Stimulated activated CD8-positive, alpha-beta memory T cell treated with anti-CD3 and anti-CD28 coated beads, Interleukin-4, amount 100 ng/mL, for 48 hours (primary cell): ENCODE results near the gene YY2.
"Not testable (repeated sequence)": the region's sequence is repeated elsewhere in the genome, so short reads cannot be mapped to it uniquely, and the experiment has no call there.

ENCODE experiments used
- DNase-seq: peaks from one replicate; pipeline ENCODE4 v3.0.0-alpha.2; 2020

YY2 gene

DNA sequence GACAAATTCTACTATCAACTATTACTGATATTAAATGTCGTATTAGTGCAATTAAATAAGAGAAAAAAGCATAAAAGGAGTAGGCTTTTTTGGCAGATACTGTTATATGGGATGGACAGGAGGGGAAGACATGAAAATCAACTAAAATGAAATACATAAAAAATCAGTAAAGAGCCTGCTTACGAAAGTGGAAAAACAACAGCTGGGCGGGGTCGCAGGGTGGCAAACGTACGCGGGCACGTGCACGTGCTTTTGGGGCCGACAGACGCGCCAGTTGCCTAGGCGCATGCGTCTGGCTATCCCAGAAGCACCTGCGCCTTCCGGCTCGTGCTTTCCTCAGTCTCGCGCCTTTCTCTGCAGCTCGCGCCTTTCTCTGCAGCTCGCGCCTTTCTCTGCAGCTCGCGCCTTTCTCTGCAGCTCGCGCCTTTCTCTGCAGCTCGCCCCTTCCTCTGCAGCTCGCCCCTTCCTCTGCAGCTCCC, at the start of gene YY2:
Gene YY2, plus strand, starts transcription at position 51 of the 479 bp plus-strand sequence. CDS start 498 bp downstream, outside the sequence.
- DNase-seq = no peak

DNA sequence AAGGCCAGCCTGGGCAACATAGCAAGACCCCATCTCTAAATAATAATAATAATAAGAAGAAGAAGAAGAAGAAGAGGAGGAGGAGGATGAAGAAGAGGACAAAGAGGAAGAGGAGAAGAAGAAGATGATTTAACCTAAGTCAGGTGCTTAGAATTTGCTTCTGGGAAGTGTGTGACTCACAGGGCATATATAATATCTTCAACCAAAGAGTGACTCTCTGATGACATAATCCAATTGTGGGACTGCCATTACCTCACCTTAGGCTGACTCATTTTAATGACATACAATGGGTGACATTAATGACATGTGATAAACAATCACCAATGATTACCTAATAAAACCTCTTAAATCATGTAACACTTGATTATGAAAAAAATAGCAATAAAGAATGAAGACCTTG, 49.1 kb upstream of the YY2 start:
- DNase-seq = no peak

DNA sequence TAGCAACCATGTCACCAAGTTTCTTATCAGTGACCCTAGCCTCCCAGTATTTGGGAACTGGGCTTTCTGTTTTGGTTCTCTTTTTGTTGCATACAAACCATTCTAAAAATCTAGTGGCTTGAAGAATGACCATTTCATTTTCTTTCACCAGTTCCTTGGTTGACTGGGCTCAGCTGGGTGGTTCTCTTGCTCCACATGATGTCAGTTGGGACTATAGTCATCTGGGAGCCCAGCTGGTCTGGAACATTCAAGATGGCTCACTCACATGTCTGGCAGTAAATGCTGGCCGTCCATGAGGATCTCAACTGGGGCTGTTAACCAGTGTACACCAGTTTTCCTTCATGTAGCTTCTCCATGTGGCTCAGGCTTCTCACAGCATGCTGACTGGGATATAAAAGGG, 44.0 kb upstream of the YY2 start:
- no peak for DNase-seq

DNA sequence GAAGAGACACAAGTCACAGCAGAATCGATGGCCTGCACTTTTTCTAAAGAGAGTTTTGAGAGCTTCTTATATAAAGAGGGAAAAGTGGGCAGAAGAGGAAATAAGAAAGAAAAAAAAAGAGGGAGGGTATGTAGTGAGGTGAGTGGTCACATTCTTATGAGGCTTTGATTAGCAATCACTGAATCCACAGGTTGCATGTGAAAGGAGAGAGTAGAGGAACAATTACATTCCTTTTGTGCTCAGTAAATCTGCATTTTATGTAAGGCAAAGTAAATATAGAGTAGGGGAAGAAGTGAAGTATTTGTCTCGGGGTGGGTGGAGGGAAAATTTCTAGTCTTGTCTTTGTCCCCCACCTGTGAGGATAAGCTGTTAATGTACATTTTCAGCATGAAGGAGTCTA, 43.2 kb upstream of the YY2 start:
- DNase-seq = no peak

DNA sequence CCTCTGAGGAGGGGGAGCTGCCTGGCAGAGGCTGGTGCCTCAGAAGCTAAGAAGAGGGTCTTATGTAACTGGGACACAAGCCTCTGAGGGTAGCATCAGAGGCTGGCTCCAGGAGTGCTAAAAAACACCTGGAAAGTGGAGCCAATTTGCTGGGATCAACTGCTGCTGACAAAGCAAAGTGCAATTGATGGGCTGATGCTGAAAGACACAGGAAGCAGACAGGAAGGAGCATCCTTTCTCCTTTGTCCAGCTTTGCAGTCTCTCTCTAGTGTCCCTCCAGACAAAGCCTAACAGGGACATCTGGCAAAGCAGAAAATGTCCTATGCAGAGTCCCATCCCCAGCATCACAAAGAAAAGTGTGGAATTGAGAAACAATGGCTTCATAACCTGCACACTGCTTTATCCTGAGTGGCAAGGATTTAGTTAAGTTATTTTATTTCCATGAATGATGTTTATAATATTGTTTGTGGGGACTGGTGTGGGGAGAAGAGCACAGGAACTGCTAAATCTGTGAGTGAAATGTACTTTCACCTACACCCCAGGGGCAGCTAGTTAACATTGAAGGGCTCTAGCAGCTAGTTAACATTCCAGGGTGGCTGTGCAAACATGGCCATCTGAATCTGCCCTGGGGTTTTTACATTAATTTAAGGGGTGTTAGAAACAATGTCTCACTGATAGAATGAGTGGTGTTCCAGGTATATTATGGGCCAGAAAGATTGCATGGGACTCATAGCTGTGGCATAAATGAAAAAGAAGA, 42.0 kb upstream of the YY2 start:
- DNase-seq = no peak

DNA sequence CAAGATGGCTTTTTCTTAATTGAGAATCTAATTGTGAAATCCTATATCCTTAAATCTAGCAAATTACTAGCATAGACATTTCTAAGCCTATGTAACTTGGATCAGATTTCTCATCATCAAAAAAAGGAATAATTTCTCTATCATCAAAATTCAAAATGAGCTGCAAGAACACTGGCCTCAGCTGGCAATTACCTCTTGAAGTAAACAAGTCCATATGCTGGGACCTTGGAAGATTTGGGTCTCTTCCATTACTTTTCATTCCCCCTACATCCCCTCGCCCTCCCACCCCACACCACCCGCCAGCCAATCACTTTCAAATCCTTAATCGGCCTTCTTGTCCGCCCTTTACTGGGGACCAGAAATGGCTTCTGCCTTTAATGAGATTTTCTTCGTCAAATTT, 39.7 kb upstream of the YY2 start:
- DNase-seq = no peak

DNA sequence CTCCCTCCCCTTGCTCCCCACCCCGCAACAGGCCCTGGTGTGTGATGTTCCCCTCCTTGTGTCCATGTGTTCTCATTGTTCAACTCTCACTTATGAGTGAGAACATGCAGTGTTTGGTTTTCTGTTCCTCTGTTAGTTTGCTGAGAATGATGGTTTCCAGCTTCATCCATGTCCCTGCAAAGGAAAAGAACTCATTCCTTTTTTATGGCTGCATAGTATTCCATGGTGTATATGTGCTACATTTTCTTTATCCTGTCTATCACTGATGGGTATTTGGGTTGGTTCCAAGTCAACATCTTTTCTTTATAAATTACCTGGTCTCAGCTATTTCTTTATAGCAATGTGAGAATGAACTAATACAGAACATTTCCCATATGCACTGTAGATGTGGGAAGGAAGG, 35.6 kb upstream of the YY2 start:
- not testable (repeated sequence) for DNase-seq

DNA sequence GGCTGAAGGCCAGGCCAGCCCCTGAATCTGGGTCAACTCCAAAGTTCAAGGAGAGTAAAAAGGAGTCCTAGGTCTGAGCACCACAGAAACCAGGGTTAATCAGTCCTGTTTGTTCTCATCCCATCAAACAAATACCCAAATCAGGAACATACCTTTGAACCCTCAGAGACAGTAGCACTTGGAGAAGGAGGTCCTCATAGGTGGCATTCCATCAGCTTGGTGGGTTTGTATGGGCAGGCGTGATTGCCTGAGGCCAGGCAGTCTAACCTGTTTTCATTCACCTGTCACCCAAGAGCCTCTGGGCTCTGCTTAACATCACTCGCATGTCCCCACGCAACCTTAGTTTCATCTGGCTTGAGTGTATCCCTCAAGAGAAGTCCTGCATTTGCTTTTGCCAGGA, 33.9 kb upstream of the YY2 start:
- DNase-seq = no peak

DNA sequence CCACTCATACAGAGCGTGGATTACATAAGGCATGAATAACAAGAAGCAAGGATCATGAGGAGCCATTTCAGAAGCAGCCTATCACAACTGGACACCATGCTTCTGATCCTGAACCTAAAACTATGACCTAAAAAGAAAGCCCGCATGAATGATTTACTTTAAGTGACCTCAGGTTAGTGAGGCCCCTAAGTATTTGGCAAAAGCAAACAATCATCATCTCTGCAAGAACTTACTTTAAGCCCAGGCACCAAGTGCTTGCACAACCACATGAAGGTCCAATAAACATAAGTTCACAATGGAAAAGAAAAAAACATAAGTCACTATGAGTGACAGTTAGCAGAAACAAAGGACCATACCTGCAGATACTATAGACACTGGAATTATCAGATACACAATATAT, 24.3 kb upstream of the YY2 start:
- DNase-seq = no peak

DNA sequence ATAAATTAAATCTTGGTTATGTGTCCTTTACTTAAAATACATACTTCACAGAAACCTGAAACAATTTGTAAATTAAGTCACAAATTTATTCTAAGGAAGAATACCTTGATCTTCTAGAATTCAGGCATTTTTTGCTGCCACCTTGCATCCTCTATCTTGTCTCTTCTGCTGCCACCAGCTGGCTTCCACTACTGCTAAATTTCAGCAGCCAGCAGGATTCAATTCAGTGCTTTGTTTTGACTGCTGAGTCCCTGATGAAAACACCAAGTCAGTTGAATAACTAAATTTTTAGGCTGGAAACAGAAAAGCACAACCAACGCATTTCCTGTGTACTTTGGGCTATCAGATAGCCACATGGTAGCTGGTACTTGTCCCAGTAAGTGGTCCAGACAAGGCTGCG, 18.7 kb upstream of the YY2 start:
- no peak for DNase-seq

DNA sequence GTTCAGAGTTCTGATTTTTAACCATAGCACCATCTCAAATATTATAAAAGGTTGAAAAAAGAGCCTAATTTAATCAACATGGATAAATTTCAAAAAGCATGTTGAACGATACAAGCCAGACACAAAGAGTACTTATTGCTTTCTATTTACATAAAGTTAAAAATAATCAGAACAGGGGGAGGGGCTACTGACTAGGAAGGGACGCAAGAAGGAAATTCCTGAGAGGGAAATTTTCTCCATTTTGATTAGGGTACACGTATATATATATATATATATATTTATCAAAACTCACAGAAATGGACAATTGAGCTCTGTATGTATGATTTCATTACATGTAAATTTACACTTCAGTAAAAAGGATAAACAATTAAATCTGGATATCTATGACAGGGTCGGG, 16.9 kb upstream of the YY2 start:
- no peak for DNase-seq

DNA sequence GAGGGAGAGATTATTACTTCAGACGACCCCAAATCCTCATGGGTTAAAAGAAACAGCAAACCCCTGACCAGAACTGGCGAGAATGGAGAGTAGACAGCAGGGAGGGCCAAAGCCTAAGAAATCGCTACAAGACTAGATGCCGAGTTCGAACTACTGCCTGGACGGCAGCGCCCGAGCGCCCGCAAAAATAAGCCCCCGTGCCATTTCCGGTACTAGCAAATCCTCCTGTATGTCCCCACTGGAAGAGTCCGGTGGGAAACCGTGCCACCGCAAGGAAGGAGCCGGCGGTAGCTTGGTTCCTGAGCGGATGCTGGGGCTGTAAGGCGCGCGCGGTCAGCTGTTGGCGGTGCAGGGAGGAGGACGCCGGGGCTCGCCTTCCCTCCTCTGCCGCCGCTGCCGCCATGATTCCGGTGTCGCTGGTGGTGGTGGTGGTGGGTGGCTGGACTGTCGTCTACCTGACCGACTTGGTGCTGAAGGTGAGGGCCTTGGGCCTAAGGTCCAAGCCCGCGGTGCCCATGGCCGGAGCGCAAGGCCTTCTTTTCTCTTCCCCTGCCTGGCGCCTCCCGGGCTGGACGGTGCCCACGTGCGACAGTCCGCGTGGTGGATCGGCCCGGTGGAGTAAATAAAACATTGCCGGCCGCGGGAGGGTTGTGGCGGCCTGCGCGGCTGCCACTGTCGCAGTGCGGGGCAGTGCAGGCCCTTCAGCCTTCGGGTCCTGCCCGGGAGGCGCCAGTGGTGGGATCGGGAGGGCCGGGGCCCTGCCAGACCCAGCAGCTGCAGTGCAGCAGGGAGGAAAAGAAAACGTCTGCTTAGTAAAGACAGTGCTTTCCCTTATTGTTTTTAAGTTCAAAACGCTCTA, 16.2 kb upstream of the YY2 start, which contains the start of gene MBTPS2:
Gene MBTPS2, plus strand, starts transcription at position 284 of the 859 bp plus-strand sequence. Its CDS starts 118 bp downstream, at position 402.
- DNase-seq = peak; percentile 85

DNA sequence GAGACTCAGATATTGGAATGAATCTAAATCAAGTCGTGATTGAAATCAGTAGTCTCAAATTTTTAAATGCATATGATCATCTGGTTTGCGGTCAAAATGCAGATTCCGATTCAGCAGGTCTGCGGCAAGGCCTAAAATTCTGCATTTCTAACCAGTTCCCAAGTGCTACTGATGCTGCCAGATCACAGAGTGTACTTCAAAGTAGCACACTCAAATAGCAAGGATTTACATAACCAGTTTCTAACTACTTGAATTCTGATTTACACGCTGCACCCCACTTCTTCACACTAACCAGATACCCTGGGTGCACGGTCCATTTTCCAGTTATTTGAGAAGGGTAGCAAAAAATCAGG, 15.6 kb upstream of the YY2 start:
- peak; percentile 24 for DNase-seq

DNA sequence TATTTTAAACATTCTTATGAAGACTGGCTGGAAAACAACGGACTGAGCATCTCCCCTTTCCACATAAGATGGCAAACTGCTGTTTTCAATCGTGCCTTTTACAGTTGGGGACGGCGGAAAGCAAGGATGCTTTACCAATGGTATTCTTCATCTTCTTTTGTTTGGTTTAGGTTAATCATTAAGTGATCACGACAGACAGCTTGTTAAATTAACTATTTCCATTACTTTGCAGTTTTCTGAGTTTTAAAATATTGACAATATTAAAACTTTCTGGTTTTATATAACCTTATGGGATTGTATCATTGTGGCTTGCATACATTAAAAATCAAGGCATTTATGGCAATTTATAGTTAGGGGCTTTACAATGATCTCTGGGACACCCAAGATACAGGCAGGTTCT, 12.6 kb upstream of the YY2 start:
- no peak for DNase-seq

DNA sequence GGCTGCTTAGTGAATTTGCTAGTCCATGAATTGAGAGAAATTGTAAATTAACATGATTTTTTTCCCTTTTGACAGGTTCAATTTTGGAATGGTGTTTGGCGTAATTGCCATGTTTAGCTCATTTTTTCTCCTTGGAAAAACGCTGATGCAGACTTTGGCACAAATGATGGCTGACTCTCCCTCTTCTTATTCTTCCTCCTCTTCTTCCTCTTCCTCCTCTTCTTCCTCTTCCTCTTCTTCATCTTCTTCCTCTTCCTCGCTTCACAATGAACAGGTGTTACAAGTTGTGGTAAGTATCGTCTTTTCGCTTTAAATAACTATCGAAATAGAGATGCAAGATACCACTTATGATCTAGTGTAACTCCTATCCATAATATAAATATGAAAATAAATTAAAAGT, 10.7 kb upstream of the YY2 start:
- no peak for DNase-seq

DNA sequence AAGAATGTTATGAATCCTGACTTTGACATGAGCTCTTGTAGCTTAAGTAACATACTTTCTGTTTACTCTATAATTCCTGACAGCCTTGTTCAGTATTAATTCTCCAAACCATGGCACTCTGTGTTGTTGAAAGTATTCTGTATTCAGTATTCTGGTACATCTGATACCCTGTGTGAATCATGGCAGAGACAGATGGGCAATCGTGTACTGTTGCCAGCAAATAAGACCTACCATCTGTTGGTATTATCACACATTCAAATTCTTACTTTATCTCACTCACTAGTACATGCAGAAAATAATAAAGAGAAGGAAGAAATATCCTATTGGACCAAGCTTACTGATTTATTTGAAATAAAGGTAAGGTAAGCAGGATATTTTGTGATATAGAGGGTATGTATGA, 8.4 kb upstream of the YY2 start:
- DNase-seq = no peak

DNA sequence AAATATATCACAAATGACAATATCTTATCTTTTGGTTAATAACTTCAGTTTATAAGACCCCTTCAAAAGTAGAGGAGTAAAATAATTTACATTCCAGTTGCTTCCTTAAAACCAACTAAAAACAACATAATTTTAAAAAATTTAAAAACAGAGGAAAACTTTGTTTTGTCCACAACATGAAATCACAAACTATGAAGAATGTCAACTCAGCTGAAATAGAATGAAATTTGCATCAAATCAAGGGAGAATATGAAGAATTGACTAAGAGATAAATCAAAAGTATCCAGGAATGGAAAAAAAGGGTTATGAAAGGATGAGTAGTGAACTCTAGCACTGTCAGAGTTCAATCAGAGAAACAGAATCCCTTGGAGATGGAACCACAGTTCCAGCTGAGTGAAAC, 2.2 kb upstream of the YY2 start:
- no peak for DNase-seq

DNA sequence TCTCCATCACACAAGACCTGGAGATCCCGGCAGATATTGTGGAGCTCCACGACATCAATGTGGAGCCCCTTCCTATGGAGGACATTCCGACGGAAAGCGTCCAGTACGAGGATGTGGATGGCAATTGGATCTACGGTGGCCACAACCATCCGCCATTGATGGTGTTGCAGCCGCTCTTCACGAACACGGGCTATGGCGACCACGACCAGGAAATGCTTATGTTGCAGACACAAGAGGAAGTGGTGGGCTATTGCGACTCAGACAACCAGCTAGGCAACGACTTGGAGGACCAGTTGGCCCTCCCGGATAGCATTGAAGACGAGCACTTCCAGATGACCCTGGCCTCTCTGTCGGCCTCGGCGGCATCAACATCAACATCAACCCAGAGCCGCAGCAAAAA, 717 bp downstream of the YY2 start:
- DNase-seq = no peak

DNA sequence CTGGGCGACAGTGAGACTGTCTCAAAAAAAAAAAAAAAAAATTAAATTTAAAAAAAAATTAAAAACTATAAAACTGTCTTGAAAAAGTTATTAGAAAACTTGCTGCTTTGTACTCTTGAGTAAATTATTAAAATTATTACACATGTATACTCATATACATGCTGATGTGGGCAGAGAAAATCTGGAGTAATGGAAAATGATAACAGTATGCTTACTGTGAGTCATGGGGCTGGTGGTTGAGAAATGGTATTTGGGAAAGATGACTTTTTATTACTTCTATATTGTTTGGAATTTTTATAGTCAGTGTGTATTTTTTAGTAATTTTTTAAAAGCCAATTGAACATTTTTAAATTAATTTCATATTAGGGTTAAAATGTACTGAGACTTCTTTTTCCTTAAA, 7.5 kb downstream of the YY2 start:
- no peak for DNase-seq

DNA sequence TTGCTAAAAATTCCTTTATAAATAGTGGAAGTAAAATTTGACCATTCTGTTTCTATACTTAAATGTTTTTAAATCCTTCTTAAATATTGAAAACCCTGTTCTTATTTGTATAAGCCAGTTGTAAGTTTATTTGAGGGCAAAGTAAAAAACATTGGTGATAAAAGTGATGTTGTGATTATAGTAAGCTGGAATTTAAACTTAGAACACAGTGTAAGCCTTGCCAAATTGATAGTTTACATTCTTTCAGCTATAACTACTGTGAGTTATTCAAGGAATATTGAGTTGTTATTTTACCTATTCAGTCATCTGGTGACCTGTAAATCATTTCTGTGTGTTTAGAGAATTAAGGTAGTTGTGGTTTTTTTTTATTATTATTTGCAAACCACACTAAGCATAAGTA, 9.6 kb downstream of the YY2 start:
- no peak for DNase-seq

DNA sequence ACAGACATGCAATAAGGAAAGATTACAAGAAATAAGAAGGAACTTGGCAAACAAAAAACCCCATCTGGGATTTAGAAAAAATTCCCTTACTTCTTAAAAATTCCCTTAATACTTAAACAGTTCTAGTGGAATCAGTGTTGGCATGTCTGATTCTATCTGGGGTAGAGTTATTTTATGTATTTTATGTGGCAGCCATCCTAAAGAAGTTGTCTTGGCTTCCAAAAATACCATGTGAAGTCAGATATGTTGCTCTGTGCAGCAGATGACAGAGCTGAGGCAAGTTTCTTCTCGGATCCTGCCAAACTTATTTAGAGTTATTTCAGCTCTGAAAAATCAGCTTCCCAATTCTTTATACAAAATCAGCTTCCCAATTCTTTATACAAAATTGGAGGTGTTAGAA, 14.7 kb downstream of the YY2 start:
- DNase-seq = no peak

DNA sequence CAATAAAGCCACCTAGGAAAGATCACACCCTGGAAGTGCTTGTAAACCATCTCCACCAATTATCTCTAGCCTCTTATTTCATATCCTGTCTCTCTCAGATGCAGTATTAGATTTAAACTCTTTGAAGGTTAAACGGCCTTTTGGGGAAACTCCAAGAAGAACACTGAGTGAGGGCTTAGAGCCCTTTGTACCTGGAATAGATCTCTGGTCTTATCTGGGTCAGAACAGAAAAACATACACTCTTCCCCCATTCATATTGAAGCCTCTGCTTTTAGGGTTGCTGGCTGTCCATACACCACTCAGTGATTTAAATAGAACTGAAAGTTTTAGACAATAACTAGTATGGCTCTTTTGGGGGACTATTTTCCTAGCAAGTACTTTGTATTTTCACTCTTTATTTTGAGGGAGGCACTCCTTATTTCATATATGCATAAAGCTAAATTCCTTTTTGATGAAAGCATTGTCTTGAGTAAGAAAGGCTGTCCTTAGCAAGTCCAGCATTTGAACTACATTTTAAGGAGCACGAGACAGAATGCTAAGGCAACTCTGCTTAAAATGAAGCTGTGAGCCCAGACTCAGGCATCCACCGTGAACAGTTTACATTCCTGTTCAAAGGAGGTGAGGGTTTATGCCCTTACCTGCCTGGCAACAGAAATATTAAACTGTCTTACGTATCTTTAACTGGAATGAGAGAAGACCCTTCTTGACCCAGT, 17.4 kb downstream of the YY2 start:
- no peak for DNase-seq

DNA sequence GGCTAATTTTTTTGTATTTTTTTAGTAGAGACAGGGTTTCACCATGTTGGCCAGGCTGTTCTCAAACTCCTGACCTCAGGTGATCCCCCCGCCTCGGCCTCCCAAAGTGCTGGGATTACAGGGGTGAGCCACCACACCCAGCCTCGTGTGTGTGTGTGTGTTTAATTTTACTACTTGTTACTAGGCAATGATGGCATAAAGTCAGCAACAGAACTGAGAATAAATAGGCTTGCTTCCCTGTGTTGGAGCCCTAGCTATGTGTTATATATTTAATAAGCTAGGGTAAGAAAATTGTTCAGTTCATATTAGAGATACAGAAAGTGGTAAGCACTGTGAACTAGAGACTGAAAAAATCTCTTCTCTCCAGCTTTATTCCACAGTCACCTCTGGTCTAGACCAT, 18.4 kb downstream of the YY2 start:
- DNase-seq = not testable (repeated sequence)

DNA sequence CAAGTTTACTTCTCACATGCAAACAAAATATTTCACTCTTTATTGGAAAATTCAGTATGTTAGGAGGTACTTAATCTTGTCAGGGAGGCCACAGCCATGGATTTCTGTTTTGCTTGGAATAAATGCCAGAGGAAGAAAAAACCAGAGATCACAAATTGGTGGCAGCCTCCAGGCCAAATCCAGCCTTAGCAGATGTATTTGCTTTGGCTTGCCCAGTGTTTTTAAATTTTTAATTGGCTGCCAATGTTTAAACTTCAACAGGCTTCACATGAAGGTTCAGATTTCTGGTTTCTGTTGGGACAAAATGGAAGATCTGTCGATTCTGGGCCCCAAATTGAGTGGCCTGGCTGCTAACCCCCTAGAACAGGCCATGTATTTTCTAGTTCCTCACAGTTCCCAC, 19.2 kb downstream of the YY2 start:
- DNase-seq = no peak
